GM12891 (cell line): ENCODE results near the gene OR7G1.

Source experiments
- POLR2A ChIP-seq: IDR thresholded peaks from 2 replicates; pipeline ENCODE4 v1.6.1; 2011; ENCODE audit warnings: low read depth, low read length, control low read depth
- POLR2AphosphoS5 ChIP-seq: IDR thresholded peaks from 2 replicates; pipeline ENCODE4 v1.6.1; 2011; ENCODE audit warnings: low read depth, low read length, control low read depth
- SPI1 ChIP-seq: IDR thresholded peaks from 2 replicates; pipeline ENCODE4 v1.6.1; 2011; ENCODE audit warnings: low read depth, low read length, control low read depth
- TAF1 ChIP-seq: IDR thresholded peaks from 2 replicates; pipeline ENCODE4 v1.6.1; 2011; ENCODE audit warnings: low read depth, low read length, control low read depth

- TF ChIP-seq POLR2AphosphoS5, result no peak
- no peak for TF ChIP-seq POLR2A
- no peak for TF ChIP-seq TAF1
- TF ChIP-seq SPI1, result no peak
Observed at GRCh38 chr19:9159891-9160290, 44.3 kb upstream of the OR7G1 start.
